ENCODE data around the gene ISG20.

Gene ISG20

DNA sequence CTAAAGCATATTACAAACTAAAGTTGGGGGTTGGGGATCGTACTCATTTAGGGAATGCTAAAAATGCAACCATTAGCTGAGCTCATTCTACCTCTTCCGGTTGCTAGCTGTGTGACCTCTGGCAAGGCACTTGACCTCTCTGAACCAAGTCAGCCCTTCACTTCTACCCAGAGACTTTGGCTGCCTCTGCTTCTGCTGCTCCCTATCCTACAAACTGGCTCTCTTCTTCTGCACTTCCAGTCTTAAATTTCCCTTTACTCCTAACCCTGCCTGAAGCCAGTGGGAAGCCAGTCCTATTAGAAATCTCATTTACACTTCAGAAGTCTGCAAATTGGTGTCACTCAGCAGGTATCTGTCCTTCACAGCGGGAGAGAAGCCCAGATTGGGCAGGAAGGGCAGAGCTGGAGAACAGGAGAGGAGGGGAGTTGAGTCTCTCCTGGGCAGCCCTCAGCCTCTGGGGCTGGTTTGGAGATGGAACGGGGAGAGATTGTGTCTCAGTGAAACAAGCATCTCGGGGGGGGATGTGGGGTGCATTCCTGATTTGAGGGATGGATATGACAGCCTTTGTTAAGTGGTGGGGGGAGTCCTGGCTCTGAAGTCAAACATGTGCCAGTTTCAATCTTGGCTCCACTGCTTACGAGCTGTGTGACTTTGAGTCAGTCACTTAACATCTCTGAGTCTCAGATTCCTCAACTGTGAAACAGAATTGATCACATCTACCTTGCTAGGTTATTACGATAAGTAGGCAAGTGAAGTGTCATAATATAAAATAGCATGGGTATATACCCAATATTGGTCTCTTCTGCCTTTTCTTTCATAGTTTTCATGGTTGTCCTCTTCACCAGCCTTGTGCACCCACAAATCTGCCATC is 25.5 kb upstream of the ISG20 start:
- H3K4me3 ChIP-seq (ENCODE audit: control insufficient read depth, low read depth, low read length): no peak overlapping the region
- TF ChIP-seq, protein P1, sequence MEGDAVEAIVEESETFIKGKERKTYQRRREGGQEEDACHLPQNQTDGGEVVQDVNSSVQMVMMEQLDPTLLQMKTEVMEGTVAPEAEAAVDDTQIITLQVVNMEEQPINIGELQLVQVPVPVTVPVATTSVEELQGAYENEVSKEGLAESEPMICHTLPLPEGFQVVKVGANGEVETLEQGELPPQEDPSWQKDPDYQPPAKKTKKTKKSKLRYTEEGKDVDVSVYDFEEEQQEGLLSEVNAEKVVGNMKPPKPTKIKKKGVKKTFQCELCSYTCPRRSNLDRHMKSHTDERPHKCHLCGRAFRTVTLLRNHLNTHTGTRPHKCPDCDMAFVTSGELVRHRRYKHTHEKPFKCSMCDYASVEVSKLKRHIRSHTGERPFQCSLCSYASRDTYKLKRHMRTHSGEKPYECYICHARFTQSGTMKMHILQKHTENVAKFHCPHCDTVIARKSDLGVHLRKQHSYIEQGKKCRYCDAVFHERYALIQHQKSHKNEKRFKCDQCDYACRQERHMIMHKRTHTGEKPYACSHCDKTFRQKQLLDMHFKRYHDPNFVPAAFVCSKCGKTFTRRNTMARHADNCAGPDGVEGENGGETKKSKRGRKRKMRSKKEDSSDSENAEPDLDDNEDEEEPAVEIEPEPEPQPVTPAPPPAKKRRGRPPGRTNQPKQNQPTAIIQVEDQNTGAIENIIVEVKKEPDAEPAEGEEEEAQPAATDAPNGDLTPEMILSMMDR (conservative IDR thresholded peaks at IDR 0.05; ENCODE audit: control insufficient read depth, insufficient read depth, low read depth, low read length): no peak
- DNase-seq (ENCODE audit: low read depth): no peak

DNA sequence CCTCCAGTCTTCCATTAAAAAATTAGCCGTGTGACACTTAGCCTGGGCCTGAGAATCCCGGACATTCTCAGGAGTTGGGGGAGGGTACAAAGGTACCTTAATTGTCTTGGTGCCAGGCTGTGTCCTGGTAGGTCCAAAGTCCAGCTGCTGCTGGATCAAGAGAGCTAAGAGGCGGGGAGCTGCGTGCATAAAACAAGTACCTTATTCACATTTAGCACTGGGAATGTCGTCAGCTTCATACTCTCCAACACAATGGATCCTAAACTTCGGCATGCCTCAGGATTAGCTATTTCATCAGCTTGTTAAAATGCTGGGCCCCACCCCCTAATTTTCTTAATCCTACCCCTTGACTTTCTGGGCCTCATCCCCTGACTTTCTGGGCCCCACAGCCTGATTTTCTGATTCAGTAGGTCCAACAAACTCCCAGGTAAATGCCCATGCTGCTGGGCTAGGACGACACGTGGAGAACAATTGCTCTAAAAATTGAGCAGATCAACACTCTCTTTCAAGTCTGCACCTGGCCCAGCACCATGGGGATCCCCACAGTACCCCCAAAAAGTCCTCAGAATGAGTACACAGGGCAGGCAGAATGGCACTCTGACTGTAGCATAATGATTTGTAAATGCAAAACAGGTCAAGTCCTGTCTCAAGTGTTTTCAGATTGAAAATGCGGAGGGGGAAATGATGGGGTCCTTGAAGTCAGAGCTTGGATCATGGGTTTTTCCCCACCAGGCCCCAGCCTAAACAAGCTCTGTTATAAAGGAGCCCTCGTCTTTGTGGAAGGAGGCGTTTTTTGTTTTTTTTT is 23.3 kb upstream of the ISG20 start:
- H3K4me3 ChIP-seq (ENCODE audit: control insufficient read depth, low read depth, low read length): no peak overlapping the region
- TF ChIP-seq, protein P1 (conservative IDR thresholded peaks at IDR 0.05; ENCODE audit: control insufficient read depth, insufficient read depth, low read depth, low read length): no peak
- no peak for DNase-seq (ENCODE audit: low read depth)

- DNase-seq (ENCODE audit: low read depth): no peak
- H3K4me3 ChIP-seq (ENCODE audit: control insufficient read depth, low read depth, low read length): no peak overlapping the region
- TF ChIP-seq, protein P1 (conservative IDR thresholded peaks at IDR 0.05; ENCODE audit: control insufficient read depth, insufficient read depth, low read depth, low read length): no peak
These were observed 22.6 kb upstream of the ISG20 start for GRCh38 chr15:88616240-88616639.

- no peak overlapping the region for H3K4me3 ChIP-seq (ENCODE audit: control insufficient read depth, low read depth, low read length)
- TF ChIP-seq, protein P1 (conservative IDR thresholded peaks at IDR 0.05; ENCODE audit: control insufficient read depth, insufficient read depth, low read depth, low read length): no peak
- DNase-seq (ENCODE audit: low read depth): no peak
These were observed 21.6 kb upstream of the ISG20 start for GRCh38 chr15:88617031-88617722.

DNA sequence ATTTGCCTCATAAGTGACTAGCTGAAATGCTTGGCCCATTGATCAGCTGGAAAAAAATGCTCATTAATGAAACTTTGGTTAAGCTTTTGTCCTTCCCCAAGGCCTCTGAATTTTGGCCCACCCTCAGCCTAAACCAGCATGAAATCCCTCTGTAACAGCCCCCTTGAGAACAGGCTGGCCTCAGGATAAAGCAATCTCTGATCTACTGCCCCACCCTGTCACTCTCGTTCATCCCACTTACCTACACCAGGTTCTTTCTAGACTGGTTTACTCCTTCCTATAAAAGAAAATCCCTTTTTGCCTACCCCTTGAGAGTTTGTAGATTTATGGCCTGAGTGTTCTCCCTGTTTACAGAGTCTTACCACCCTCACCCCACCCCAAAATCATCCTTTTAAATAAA is 21.0 kb upstream of the ISG20 start:
- DNase-seq (ENCODE audit: low read depth): no peak
- TF ChIP-seq, protein P1 (conservative IDR thresholded peaks at IDR 0.05; ENCODE audit: control insufficient read depth, insufficient read depth, low read depth, low read length): no peak
- no peak overlapping the region for H3K4me3 ChIP-seq (ENCODE audit: control insufficient read depth, low read depth, low read length)

GRCh38 chr15:88618686-88619085 is 20.1 kb upstream of the ISG20 start:
- TF ChIP-seq, protein P1 (conservative IDR thresholded peaks at IDR 0.05; ENCODE audit: control insufficient read depth, insufficient read depth, low read depth, low read length): no peak
- H3K4me3 ChIP-seq (ENCODE audit: control insufficient read depth, low read depth, low read length): no peak overlapping the region
- DNase-seq (ENCODE audit: low read depth): no peak
